Hepatocyte (in vitro differentiated cells): ENCODE data around the gene RNF149. TPM values are rescaled to one million over a fixed set of nuclear protein-coding genes. Genes with fewer than 3 reads are reported as not detected.
"Not testable (repeated sequence)": the region's sequence is repeated elsewhere in the genome, so short reads cannot be mapped to it uniquely, and the experiment has no call there.

Experiments used
- DNase-seq: peaks from one replicate; pipeline ENCODE4 v3.0.0-alpha.2; 2016; ENCODE audit warnings: low spot score
- H2AFZ ChIP-seq: fragments of 200-600 bp; sonication (generic); 2 replicates; pipeline ENCODE4 v1.6.0; 2016; ENCODE audit warnings: antibody characterized with exemption, mild to moderate bottlenecking
- H3K27ac ChIP-seq: fragments of 200-600 bp; sonication (generic); 2 replicates; pipeline ENCODE4 v1.5.1; 2016; ENCODE audit warnings: mild to moderate bottlenecking
- H3K27me3 ChIP-seq: fragments of 200-600 bp; sonication (generic); 2 replicates; pipeline ENCODE4 v1.6.1; 2016
- H3K36me3 ChIP-seq: fragments of 200-600 bp; sonication (generic); replicated peaks from 2 replicates; pipeline ENCODE4 v1.5.1; 2016; ENCODE audit warnings: low read depth; ENCODE audit not compliant: insufficient read depth
- H3K4me1 ChIP-seq: fragments of 200-600 bp; sonication (generic); 2 replicates; pipeline ENCODE4 v1.5.1; 2016; ENCODE audit warnings: mild to moderate bottlenecking, moderate library complexity; ENCODE audit not compliant: insufficient read depth
- H3K4me2 ChIP-seq: fragments of 200-600 bp; sonication (generic); 2 replicates; pipeline ENCODE4 v1.6.0; 2016
- H3K4me3 ChIP-seq: fragments of 200-600 bp; sonication (generic); 2 replicates; pipeline ENCODE4 v1.5.1; 2016; ENCODE audit warnings: mild to moderate bottlenecking
- H3K79me2 ChIP-seq: fragments of 200-600 bp; sonication (generic); 2 replicates; pipeline ENCODE4 v1.6.0; 2017; ENCODE audit warnings: mild to moderate bottlenecking
- H3K9me2 ChIP-seq: fragments of 200-600 bp; sonication (generic); replicated peaks from 2 replicates; pipeline ENCODE4 v1.6.0; 2017; ENCODE audit warnings: mild to moderate bottlenecking; ENCODE audit not compliant: insufficient read depth
- H3K9me3 ChIP-seq: fragments of 200-600 bp; sonication (generic); 2 replicates; pipeline ENCODE4 v1.5.1; 2016; ENCODE audit warnings: low read depth, mild to moderate bottlenecking
- H4K20me1 ChIP-seq: fragments of 200-600 bp; sonication (generic); 2 replicates; pipeline ENCODE4 v1.6.0; 2016; ENCODE audit warnings: mild to moderate bottlenecking; ENCODE audit not compliant: insufficient read depth, poor library complexity, severe bottlenecking
- EZH2 ChIP-seq: fragments of 200-600 bp; sonication (generic); IDR thresholded peaks from 2 replicates; pipeline ENCODE4 v1.6.1; 2016; ENCODE audit warnings: antibody characterized with exemption, mild to moderate bottlenecking, borderline replicate concordance
- EZH2phosphoT487 ChIP-seq: fragments of 200-600 bp; sonication (generic); IDR thresholded peaks from one replicate; pipeline ENCODE4 v1.6.1; 2018; ENCODE audit warnings: antibody characterized with exemption, mild to moderate bottlenecking, low read depth, moderate library complexity; ENCODE audit not compliant: unreplicated experiment, severe bottlenecking
- WGBS: methylation state at CpG from one replicate; pipeline ENCODE4 v1.1.6; 2016; ENCODE audit warnings: low lambda C conversion rate; ENCODE audit errors: missing lambda C conversion rate; 5-methylcytosine and 5-hydroxymethylcytosine counted together
- polyA plus RNA-seq: library from polyadenylated mRNA; unstranded; fragments of >200 nt; fragmentation: Nextera tagmentation; extraction: Ambion mirVana; gene quantifications from 2 replicates; pipeline ENCODE4 v1.2.1, GENCODE V29; 2016
- total RNA-seq: library from RNA; depleted of rRNA; stranded (reverse); fragments of >200 nt; gene quantifications from 2 replicates; pipeline ENCODE4 v1.2.3, GENCODE V29; 2014
- TF ChIP-seq, protein P1 (sequence below): fragments of 200-600 bp; sonication (generic); IDR thresholded peaks from 2 replicates; pipeline ENCODE4 v1.5.1; 2016; ENCODE audit warnings: antibody characterized with exemption, mild to moderate bottlenecking; ENCODE audit not compliant: poor library complexity

RNF149 gene
- total and polyA plus RNA-seq, 2 experiments from 2014 or later = 60.7 to 64.6 TPM

DNA sequence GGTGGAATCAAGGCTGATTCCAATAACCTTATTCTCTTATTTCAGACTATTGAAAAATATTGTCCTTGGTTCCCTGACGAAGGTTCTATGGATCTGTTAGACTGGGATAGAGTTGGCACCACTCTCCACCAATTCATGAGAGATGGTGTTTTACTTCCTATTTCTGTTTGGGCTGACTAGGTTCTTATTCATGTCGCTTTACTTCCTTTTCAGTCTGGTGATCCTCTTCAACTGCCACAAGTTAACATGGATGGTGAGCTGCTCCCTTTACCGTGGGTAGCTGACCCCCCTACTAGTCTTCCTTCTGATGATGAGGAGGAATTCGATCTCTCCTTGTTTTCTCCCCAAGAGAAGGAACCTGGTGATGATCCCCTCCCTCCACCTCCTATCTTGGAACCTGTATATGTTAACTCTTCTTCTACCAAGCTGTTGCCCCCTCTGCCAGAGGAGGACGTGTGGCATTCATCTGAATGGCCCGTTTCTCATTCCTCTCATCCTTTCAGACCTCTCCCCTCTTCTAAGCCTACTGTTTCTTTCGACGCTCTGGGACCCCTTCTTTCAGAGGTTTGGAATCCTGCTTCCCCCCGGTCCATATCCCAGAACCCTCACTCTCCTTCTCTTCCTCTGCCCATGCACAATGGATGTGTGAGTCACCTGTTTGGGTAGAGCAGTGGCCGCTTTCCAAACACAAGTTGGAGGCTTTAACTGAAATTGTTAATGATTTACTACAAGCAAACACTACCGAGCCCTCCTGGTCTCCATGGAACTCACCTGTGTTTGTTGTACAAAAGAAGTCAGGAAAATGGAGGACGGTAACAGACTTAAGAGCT is 69.4 kb downstream of the RNF149 start:
- WGBS = 65% methylated on average over 12 of the region's 12 CpGs
- H3K27me3 ChIP-seq = no peaks in the 10 kb centered on the region
- H3K4me3 ChIP-seq = no peak overlapping the region
- H3K4me2 ChIP-seq = peak overlapping the region; percentile 61
- DNase-seq = peak; percentile 83
- H3K27ac ChIP-seq = peak overlapping the region; percentile 85
- no peak for TF ChIP-seq EZH2phosphoT487
- TF ChIP-seq, protein P1, sequence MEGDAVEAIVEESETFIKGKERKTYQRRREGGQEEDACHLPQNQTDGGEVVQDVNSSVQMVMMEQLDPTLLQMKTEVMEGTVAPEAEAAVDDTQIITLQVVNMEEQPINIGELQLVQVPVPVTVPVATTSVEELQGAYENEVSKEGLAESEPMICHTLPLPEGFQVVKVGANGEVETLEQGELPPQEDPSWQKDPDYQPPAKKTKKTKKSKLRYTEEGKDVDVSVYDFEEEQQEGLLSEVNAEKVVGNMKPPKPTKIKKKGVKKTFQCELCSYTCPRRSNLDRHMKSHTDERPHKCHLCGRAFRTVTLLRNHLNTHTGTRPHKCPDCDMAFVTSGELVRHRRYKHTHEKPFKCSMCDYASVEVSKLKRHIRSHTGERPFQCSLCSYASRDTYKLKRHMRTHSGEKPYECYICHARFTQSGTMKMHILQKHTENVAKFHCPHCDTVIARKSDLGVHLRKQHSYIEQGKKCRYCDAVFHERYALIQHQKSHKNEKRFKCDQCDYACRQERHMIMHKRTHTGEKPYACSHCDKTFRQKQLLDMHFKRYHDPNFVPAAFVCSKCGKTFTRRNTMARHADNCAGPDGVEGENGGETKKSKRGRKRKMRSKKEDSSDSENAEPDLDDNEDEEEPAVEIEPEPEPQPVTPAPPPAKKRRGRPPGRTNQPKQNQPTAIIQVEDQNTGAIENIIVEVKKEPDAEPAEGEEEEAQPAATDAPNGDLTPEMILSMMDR = no peak
- no peak for TF ChIP-seq EZH2
- H2AFZ ChIP-seq = no peak overlapping the region
- no peaks in the 10 kb centered on the region for H3K9me3 ChIP-seq
- no peaks in the 10 kb centered on the region for H4K20me1 ChIP-seq
- no peaks in the 10 kb centered on the region for H3K79me2 ChIP-seq
- H3K36me3 ChIP-seq = no peaks in the 10 kb centered on the region
- H3K4me1 ChIP-seq = peaks cover 18% of the 10 kb centered on the region
- no peaks in the 10 kb centered on the region for H3K9me2 ChIP-seq

DNA sequence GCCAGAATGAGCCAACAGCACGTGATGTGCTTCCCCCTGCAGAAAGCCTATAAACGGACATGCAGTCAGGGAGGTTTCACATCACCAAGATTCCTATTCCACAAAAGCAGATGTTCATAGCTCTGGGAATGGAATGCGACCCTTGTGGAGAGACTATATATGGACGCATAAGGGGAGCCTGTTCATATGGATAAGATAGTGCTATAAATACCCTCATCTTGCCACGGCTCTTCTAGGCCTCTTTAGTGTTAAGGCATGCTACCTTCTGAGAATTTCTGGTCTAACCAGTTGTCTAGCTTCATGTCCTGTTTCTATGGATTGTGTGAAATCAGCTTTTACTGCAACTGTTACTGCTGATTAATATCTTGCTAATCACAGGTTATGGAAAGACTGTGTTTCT is 70.6 kb downstream of the RNF149 start:
- peaks cover 15% of the 10 kb centered on the region for H3K4me1 ChIP-seq
- DNase-seq, H3K9me3 ChIP-seq, H3K4me2 ChIP-seq, H3K79me2 ChIP-seq, H3K36me3 ChIP-seq, H3K27me3 ChIP-seq, H3K4me3 ChIP-seq, H2AFZ ChIP-seq, H3K9me2 ChIP-seq, H4K20me1 ChIP-seq: not testable (repeated sequence)
- peak overlapping the region; percentile 85 for H3K27ac ChIP-seq
- 50% methylated on average over 5 of the region's 5 CpGs for WGBS

DNA sequence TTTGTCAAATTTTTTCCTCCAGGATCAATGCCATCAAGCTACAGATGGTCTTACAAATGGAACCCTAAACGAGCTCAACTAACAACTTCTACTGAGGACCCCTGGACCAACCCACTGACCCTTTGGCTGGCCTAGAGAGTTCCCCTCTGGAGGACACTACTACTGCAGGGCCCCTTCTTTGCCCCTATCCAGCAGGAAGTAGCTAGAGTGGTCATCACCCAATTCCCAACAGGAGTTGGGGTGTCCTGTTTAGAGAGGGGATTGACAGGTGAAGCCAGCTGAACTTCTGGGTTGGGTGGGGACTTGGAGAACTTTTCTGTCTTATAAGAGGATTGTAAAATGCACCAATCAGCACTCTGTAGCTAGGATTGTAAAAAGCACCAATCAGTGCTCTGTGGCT is 72.5 kb downstream of the RNF149 start:
- H2AFZ ChIP-seq, H3K4me2 ChIP-seq, H3K4me3 ChIP-seq, H4K20me1 ChIP-seq, DNase-seq, H3K79me2 ChIP-seq, H3K9me2 ChIP-seq, H3K27me3 ChIP-seq, H3K9me3 ChIP-seq, H3K27ac ChIP-seq, H3K36me3 ChIP-seq: not testable (repeated sequence)
- H3K4me1 ChIP-seq = peaks cover 13% of the 10 kb centered on the region
- WGBS = 100% methylated on average over 1 of the region's 1 CpG

DNA sequence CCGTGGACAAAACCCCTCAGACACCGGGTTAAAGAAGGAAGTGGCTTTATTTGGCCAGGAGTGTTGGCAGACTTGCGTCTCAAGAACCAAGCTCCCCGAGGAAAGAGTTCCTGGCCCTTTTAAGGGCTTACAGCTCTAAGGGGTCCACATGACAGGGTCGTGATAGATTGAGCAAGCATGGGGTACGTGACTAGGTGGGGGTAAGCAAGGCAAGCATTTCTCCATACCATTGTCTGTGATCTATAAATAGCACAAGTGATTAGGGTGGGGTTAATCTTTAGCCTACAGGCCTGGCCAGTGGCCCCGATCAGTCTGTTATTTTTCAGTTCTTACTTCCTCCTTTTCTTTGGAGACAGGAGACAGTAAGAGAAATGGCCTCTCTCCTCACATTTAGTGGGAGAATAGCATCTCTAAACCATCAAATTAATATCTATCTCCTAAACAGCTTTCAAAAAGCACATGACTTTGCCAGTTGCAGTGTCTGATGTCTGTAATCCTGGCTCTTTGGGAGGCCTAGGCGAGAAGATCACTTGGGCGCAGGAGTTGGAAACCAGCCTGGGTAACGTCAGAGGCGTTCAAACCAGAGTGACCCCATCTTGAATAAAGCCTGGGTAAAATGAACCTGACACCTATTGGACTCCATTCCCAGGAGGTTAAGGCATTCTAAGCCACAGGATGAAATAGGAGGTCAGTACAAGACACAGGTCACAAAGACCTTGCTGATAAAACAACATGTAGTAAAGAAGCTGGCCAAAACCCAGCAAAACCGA is 74.1 kb downstream of the RNF149 start:
- no peaks in the 10 kb centered on the region for H3K9me2 ChIP-seq
- H3K79me2 ChIP-seq = no peaks in the 10 kb centered on the region
- 71% methylated on average over 12 of the region's 12 CpGs for WGBS
- peak overlapping the region; percentile 88 for H3K27ac ChIP-seq
- H3K4me3 ChIP-seq = no peak overlapping the region
- no peaks in the 10 kb centered on the region for H3K36me3 ChIP-seq
- no peaks in the 10 kb centered on the region for H4K20me1 ChIP-seq
- H3K27me3 ChIP-seq = no peaks in the 10 kb centered on the region
- H3K9me3 ChIP-seq = no peaks in the 10 kb centered on the region
- H3K4me1 ChIP-seq = peaks cover 11% of the 10 kb centered on the region
- H2AFZ ChIP-seq = no peak overlapping the region
- TF ChIP-seq, protein P1 = no peak
- no peak overlapping the region for H3K4me2 ChIP-seq
- no peak for DNase-seq
